T-helper 2 cell treated with Interferon-gamma antibody and Interleukin-4, amounts not matched to agents 5 μg/mL and 100 μg/mL, for 36 hours (primary cell): Measurements from ENCODE around the gene RCOR2.

Experiments used
- DNase-seq: peaks from one replicate; pipeline ENCODE4 v3.0.0; 2021; ENCODE audit warnings: low spot score
- H3K27ac Mint-ChIP-seq: one replicate; pipeline ENCODE4 v1.8.0; 2021; ENCODE audit warnings: mild to moderate bottlenecking, mixed read lengths
- H3K27me3 Mint-ChIP-seq: one replicate; pipeline ENCODE4 v1.8.0; 2021; ENCODE audit warnings: low read depth, mixed read lengths
- H3K36me3 Mint-ChIP-seq: one replicate; pipeline ENCODE4 v1.8.0; 2021; ENCODE audit warnings: low read depth, mixed read lengths
- H3K4me1 Mint-ChIP-seq: one replicate; pipeline ENCODE4 v1.8.0; 2021; ENCODE audit warnings: low read depth, mixed read lengths
- H3K4me3 Mint-ChIP-seq: one replicate; pipeline ENCODE4 v1.8.0; 2022; ENCODE audit warnings: mild to moderate bottlenecking, moderate library complexity, mixed read lengths
- H3K9me3 Mint-ChIP-seq: one replicate; pipeline ENCODE4 v1.8.0; 2021; ENCODE audit warnings: mixed read lengths

Gene RCOR2

GRCh38 chr11:63887386-63887999 is 29.5 kb downstream of the RCOR2 start:
- H3K36me3 Mint-ChIP-seq = peaks cover 30% of the 10 kb centered on the region
- DNase-seq = no peak
- H3K4me1 Mint-ChIP-seq = peaks cover 59% of the 10 kb centered on the region
- no peaks in the 10 kb centered on the region for H3K27me3 Mint-ChIP-seq
- H3K4me3 Mint-ChIP-seq = peak overlapping the region; percentile 93
- no peaks in the 10 kb centered on the region for H3K9me3 Mint-ChIP-seq
- peak overlapping the region; percentile 61 for H3K27ac Mint-ChIP-seq

GRCh38 chr11:63884196-63884932 is 32.6 kb downstream of the RCOR2 start:
- Mint-ChIP-seq H3K4me3 (no peak overlapping the region), H3K4me1 (peaks cover 43% of the 10 kb centered on the region), H3K27me3 (no peaks in the 10 kb centered on the region), H3K9me3 (no peaks in the 10 kb centered on the region), H3K36me3 (peaks cover 9% of the 10 kb centered on the region), H3K27ac (no peak overlapping the region)
- DNase-seq = no peak

GRCh38 chr11:63883791-63884190 is 33.2 kb downstream of the RCOR2 start:
- Mint-ChIP-seq H3K9me3 (no peaks in the 10 kb centered on the region), H3K36me3 (peaks cover 7% of the 10 kb centered on the region), H3K4me3 (no peak overlapping the region), H3K27ac (no peak overlapping the region), H3K27me3 (no peaks in the 10 kb centered on the region), H3K4me1 (peaks cover 42% of the 10 kb centered on the region)
- DNase-seq = no peak

GRCh38 chr11:63882555-63883242 is 34.3 kb downstream of the RCOR2 start:
- Mint-ChIP-seq H3K4me1 (peaks cover 40% of the 10 kb centered on the region), H3K27me3 (no peaks in the 10 kb centered on the region), H3K4me3 (no peak overlapping the region), H3K9me3 (no peaks in the 10 kb centered on the region), H3K36me3 (peaks cover 12% of the 10 kb centered on the region), H3K27ac (no peak overlapping the region)
- DNase-seq = no peak

- H3K27me3 Mint-ChIP-seq = no peaks in the 10 kb centered on the region
- peaks cover 29% of the 10 kb centered on the region for H3K4me1 Mint-ChIP-seq
- peak overlapping the region; percentile 1 for H3K27ac Mint-ChIP-seq
- H3K9me3 Mint-ChIP-seq = no peaks in the 10 kb centered on the region
- no peak for DNase-seq
- H3K36me3 Mint-ChIP-seq = peaks cover 15% of the 10 kb centered on the region
- no peak overlapping the region for H3K4me3 Mint-ChIP-seq
Observed at GRCh38 chr11:63880403-63880790, 36.6 kb downstream of the RCOR2 start.

- no peak for DNase-seq
- Mint-ChIP-seq H3K9me3 (no peaks in the 10 kb centered on the region), H3K27me3 (no peaks in the 10 kb centered on the region), H3K4me1 (peaks cover 29% of the 10 kb centered on the region), H3K36me3 (peaks cover 16% of the 10 kb centered on the region), H3K27ac (no peak overlapping the region), H3K4me3 (no peak overlapping the region)
Observed at GRCh38 chr11:63879598-63880402, 37.2 kb downstream of the RCOR2 start.

- Mint-ChIP-seq H3K9me3 (no peaks in the 10 kb centered on the region), H3K27me3 (no peaks in the 10 kb centered on the region), H3K4me1 (peaks cover 25% of the 10 kb centered on the region), H3K27ac (no peak overlapping the region), H3K36me3 (peaks cover 21% of the 10 kb centered on the region), H3K4me3 (no peak overlapping the region)
- no peak for DNase-seq
Observed at GRCh38 chr11:63877658-63878241, 39.2 kb downstream of the RCOR2 start.

- H3K36me3 Mint-ChIP-seq = peaks cover 20% of the 10 kb centered on the region
- no peak overlapping the region for H3K4me3 Mint-ChIP-seq
- H3K4me1 Mint-ChIP-seq = peaks cover 31% of the 10 kb centered on the region
- no peak overlapping the region for H3K27ac Mint-ChIP-seq
- DNase-seq = no peak
- H3K27me3 Mint-ChIP-seq = no peaks in the 10 kb centered on the region
- H3K9me3 Mint-ChIP-seq = no peaks in the 10 kb centered on the region
Observed at GRCh38 chr11:63876616-63877015, 40.3 kb downstream of the RCOR2 start.

GRCh38 chr11:63875506-63876065 is 41.4 kb downstream of the RCOR2 start:
- Mint-ChIP-seq H3K9me3 (no peaks in the 10 kb centered on the region), H3K36me3 (peaks cover 17% of the 10 kb centered on the region), H3K27ac (no peak overlapping the region), H3K4me3 (no peak overlapping the region), H3K27me3 (no peaks in the 10 kb centered on the region), H3K4me1 (peaks cover 33% of the 10 kb centered on the region)
- no peak for DNase-seq

- no peaks in the 10 kb centered on the region for H3K27me3 Mint-ChIP-seq
- no peak overlapping the region for H3K27ac Mint-ChIP-seq
- H3K9me3 Mint-ChIP-seq = no peaks in the 10 kb centered on the region
- DNase-seq = no peak
- peaks cover 33% of the 10 kb centered on the region for H3K4me1 Mint-ChIP-seq
- H3K36me3 Mint-ChIP-seq = peaks cover 23% of the 10 kb centered on the region
- H3K4me3 Mint-ChIP-seq = no peak overlapping the region
Observed at GRCh38 chr11:63874511-63874910, 42.5 kb downstream of the RCOR2 start.

GRCh38 chr11:63873311-63873710 is 43.7 kb downstream of the RCOR2 start:
- Mint-ChIP-seq H3K27ac (no peak overlapping the region), H3K9me3 (no peaks in the 10 kb centered on the region), H3K4me1 (peaks cover 42% of the 10 kb centered on the region), H3K36me3 (peaks cover 31% of the 10 kb centered on the region), H3K27me3 (no peaks in the 10 kb centered on the region), H3K4me3 (no peak overlapping the region)
- DNase-seq = no peak

GRCh38 chr11:63872800-63873197 is 44.2 kb downstream of the RCOR2 start:
- Mint-ChIP-seq H3K36me3 (peaks cover 31% of the 10 kb centered on the region), H3K4me3 (no peak overlapping the region), H3K9me3 (no peaks in the 10 kb centered on the region), H3K27me3 (no peaks in the 10 kb centered on the region), H3K27ac (no peak overlapping the region), H3K4me1 (peaks cover 43% of the 10 kb centered on the region)
- DNase-seq = no peak
